ENCODE results near the gene NOMO2. TPM values are rescaled to one million over a fixed set of nuclear protein-coding genes. Genes with fewer than 3 reads are reported as not detected.
"Not testable (repeated sequence)": the region's sequence is repeated elsewhere in the genome, so short reads cannot be mapped to it uniquely, and the experiment has no call there.

The NOMO2 gene
- total RNA-seq (100 to 1,000 TPM; 193 to 296 (median 209) TPM), polyA plus RNA-seq (100 to 1,000 TPM; 109 to 124 TPM)

DNA sequence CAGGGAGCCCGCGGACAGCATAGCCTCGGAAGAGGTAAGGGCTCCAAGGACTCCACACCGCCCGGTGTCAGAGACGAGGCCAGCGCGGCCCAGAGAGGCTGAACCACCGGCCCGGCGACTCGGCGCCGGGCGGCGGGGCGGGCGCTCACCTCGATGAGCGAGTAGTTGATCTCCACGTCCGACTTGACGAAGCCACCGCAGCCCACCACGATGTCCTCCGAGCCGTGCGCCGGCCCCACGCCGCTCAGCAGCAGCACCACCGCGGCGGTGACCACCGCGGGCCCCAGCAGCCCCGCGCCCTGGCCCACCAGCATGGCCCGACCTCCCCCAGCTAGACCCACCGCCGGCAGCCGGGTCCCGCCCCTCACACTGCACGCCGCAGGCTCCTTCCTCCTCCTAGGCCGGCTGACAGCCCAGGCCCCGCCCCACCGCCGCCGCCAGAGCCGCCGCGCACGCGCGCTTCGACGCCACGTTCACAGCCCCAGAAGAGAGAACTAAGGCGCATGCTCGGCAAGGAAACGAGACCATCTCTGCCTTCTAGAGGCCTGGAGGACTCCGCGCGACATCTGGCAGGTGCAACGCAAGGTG is at the start of gene NOMO2:
Gene NOMO2, minus strand, starts transcription at position 371 of the 588 bp plus-strand sequence. Its CDS starts 57 bp downstream, at position 314.
- H3K9me3 ChIP-seq; H3K36me3 ChIP-seq; H3K27me3 ChIP-seq; FAIRE-seq; intact Hi-C loops (cut with DNase I); H3K4me1 ChIP-seq: not testable (repeated sequence)
- ATAC-seq (peak; percentile 91 to 98 (median 96)), DNase-seq (peak; percentile 89 to 97 (median 94))
- peak within 1 kb of the TSS; percentile 23 to 52 (median 36) for H3K4me3 ChIP-seq
- WGBS, 2 donors: 0% methylated on average over 26 to 42 of the region's 66 CpGs
- peak within 1 kb of the TSS in 1 of 4 donors; percentile 41 for H3K27ac ChIP-seq

DNA sequence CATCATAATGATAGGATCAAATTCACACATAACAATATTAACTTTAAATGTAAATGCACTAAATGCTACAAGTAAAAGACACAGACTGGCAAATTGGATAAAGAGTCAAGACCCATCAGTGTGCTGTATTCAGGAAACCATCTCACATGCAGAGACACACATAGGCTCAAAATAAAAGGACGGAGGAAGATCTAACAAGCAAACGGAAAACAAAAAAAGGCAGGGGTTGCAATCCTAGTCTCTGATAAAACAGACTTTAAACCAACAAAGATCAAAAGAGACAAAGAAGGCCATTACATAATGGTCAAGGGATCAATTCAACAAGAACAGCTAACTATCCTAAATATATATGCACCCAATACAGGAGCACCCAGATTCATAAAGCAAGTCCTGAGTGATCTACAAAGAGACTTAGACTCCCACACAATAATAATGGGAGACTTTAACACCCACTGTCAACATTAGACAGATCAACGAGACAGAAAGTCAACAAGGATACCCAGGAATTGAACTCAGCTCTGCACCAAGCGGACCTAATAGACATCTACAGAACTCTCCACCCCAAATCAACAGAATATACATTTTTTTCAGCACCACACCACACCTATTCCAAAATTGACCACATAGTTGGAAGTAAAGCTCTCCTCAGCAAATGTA is 48.4 kb upstream of the NOMO2 start:
- ATAC-seq; H3K27ac ChIP-seq; H3K27me3 ChIP-seq; DNase-seq; H3K4me1 ChIP-seq; intact Hi-C loops (cut with DNase I); H3K4me3 ChIP-seq; H3K9me3 ChIP-seq; H3K36me3 ChIP-seq; FAIRE-seq: not testable (repeated sequence)
- WGBS, 2 donors: 62 to 71% methylated on average over 3 of the region's 4 CpGs

DNA sequence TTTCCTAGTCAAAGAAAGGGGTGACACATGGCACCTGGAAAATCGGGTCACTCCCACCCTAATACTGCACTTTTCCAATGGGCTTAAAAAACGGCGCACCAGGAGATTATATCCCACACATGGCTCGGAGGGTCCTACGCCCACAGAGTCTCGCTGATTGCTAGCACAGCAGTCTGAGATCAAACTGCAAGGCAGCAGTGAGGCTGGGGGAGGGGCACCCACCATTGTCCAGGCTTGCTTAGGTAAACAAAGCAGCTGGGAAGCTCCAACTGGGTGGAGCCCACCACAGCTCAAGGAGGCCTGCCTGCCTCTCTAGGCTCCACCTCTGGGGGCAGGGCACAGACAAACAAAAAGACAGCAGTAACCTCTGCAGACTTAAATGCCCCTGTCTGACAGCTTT is 46.4 kb upstream of the NOMO2 start:
- FAIRE-seq; H3K36me3 ChIP-seq; H3K4me1 ChIP-seq; ATAC-seq; DNase-seq; H3K9me3 ChIP-seq; intact Hi-C loops (cut with DNase I); H3K4me3 ChIP-seq; H3K27me3 ChIP-seq; H3K27ac ChIP-seq: not testable (repeated sequence)
- WGBS, 2 donors: 82% methylated on average over 6 of the region's 6 CpGs

- H3K36me3 ChIP-seq; H3K9me3 ChIP-seq; FAIRE-seq; H3K4me3 ChIP-seq; H3K4me1 ChIP-seq; H3K27ac ChIP-seq; intact Hi-C loops (cut with DNase I); ATAC-seq; H3K27me3 ChIP-seq; DNase-seq: not testable (repeated sequence)
- WGBS, 2 donors: 75% methylated on average over 1 of the region's 4 CpGs; no CpG with 5 or more reads in 1 of the 2 donors
Measured at GRCh38 chr16:18603572-18604246, 41.8 kb upstream of the NOMO2 start.

GRCh38 chr16:18598582-18598981 is 36.7 kb upstream of the NOMO2 start:
- H3K27me3 ChIP-seq; ATAC-seq; DNase-seq; H3K36me3 ChIP-seq; H3K4me3 ChIP-seq; intact Hi-C loops (cut with DNase I); H3K4me1 ChIP-seq; FAIRE-seq; H3K9me3 ChIP-seq; H3K27ac ChIP-seq: not testable (repeated sequence)
- 93 to 96% methylated on average over 1 of the region's 1 CpG for WGBS, 2 donors

- 44 to 48% methylated on average over 2 of the region's 2 CpGs for WGBS, 2 donors
- H3K27ac ChIP-seq, FAIRE-seq: not testable (repeated sequence)
Measured at GRCh38 chr16:18597734-18598133, 35.8 kb upstream of the NOMO2 start.

GRCh38 chr16:18597319-18597718 is 35.4 kb upstream of the NOMO2 start:
- 32 to 46% methylated on average over 4 of the region's 4 CpGs for WGBS, 2 donors
- H3K27ac ChIP-seq; H3K27me3 ChIP-seq; H3K36me3 ChIP-seq; H3K4me1 ChIP-seq; H3K4me3 ChIP-seq; H3K9me3 ChIP-seq; FAIRE-seq; intact Hi-C loops (cut with DNase I); DNase-seq: not testable (repeated sequence)
- ATAC-seq: peak; percentile 37 to 71 (median 64)

More at GRCh38 chr16:18597734-18598133, 35.8 kb upstream of the NOMO2 start:
- H3K4me3 ChIP-seq; H3K27me3 ChIP-seq; H3K9me3 ChIP-seq; H3K4me1 ChIP-seq; DNase-seq; H3K36me3 ChIP-seq; intact Hi-C loops (cut with DNase I): not testable (repeated sequence)
- ATAC-seq: peak in 2 of 4 donors; percentile 51 to 73

DNA sequence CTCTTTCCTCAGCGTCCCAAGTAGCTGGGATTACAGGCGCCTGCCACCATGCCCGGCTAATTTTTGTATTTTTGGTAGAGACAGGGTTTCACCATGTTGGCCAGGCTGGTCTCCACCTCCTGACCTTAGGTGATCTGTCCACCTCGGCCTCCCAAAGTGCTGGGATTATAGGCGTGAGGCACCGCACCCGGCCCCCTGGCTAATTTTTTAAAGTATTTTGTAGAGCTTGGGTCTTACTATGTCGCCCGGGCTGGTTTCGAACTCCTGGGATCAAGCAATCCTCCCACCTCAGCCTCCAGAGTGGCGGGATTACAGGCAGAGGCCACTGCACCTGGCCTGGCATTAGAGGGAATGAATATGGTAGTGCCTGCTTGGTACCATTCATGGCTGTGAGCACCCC is 33.9 kb upstream of the NOMO2 start:
- 94 to 95% methylated on average over 11 of the region's 11 CpGs for WGBS, 2 donors
- FAIRE-seq, DNase-seq: not testable (repeated sequence)

DNA sequence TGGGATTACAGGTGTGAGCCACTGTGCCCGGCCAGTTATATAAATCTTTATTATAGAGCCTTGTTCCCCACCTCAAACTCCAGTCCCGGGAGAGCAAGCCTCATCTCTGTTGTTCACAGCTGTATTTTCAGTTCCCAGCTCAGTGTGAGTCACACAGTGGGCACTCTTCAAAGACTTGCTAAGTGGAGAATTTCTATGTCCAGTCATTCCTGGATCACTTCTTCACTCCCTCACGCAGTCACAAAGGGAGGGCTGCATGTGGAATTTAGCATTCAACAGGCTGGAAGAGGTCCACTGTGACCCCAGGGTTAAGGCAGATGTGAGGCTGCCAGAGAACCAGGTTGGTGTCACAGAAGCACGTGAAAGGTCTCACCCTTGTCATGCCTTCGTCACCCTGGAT is 33.0 kb upstream of the NOMO2 start:
- H3K36me3 ChIP-seq; H3K9me3 ChIP-seq; H3K27me3 ChIP-seq; H3K27ac ChIP-seq; FAIRE-seq; ATAC-seq; DNase-seq; H3K4me1 ChIP-seq; H3K4me3 ChIP-seq; intact Hi-C loops (cut with DNase I): not testable (repeated sequence)
- WGBS, 2 donors: 87 to 89% methylated on average over 5 of the region's 5 CpGs

More for the DNA sequence above, 33.9 kb upstream of the NOMO2 start:
- intact Hi-C loops (cut with DNase I); H3K36me3 ChIP-seq; H3K27me3 ChIP-seq; H3K4me3 ChIP-seq; H3K27ac ChIP-seq; H3K4me1 ChIP-seq; ATAC-seq; H3K9me3 ChIP-seq: not testable (repeated sequence)

GRCh38 chr16:18593904-18594303 is 32.0 kb upstream of the NOMO2 start:
- FAIRE-seq; H3K27ac ChIP-seq; H3K4me3 ChIP-seq; H3K27me3 ChIP-seq; H3K4me1 ChIP-seq; intact Hi-C loops (cut with DNase I); H3K9me3 ChIP-seq; H3K36me3 ChIP-seq; DNase-seq: not testable (repeated sequence)
- ATAC-seq: peak in 2 of 4 donors; percentile 27 to 48
- WGBS, 2 donors: 85 to 91% methylated on average over 5 of the region's 5 CpGs

DNA sequence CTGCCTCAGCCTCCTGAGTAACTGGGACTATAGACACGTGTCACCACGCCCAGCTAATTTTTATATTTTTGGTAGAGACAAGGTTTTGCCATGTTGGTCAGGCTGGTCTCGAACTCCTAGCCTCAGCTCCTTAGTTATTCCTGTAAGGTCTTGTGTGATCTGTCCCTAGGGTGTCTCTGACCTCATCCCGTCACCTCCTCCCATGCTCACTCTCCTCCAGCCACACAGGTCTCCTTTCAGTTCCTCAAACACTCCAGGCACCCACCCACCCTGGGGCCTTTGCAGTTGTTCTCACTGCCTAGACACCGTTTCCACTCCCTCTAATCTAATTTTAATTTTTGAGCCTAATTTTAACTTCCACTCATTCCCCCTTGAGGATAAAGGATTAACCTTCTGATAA is 31.1 kb upstream of the NOMO2 start:
- H3K36me3 ChIP-seq; FAIRE-seq; H3K27me3 ChIP-seq; H3K9me3 ChIP-seq; ATAC-seq; H3K27ac ChIP-seq; H3K4me3 ChIP-seq; intact Hi-C loops (cut with DNase I); DNase-seq; H3K4me1 ChIP-seq: not testable (repeated sequence)
- WGBS, 2 donors: 92 to 93% methylated on average over 5 of the region's 5 CpGs

GRCh38 chr16:18591908-18592307 is 30.0 kb upstream of the NOMO2 start:
- WGBS, 2 donors: 65 to 67% methylated on average over 4 of the region's 4 CpGs
- not testable (repeated sequence) for FAIRE-seq
- ATAC-seq: peak in 2 of 4 donors; percentile 46 to 64

More at GRCh38 chr16:18591908-18592307, 30.0 kb upstream of the NOMO2 start:
- DNase-seq; H3K4me1 ChIP-seq; H3K9me3 ChIP-seq; H3K27ac ChIP-seq; H3K36me3 ChIP-seq; intact Hi-C loops (cut with DNase I); H3K27me3 ChIP-seq; H3K4me3 ChIP-seq: not testable (repeated sequence)

Data from pancreas (tissue), 10 donors.